Stimulated activated CD4-positive, alpha-beta T cell treated with anti-CD3 and anti-CD28 coated beads, TNF-alpha, amount 100 ng/mL, for 1 hour (primary cell): ENCODE data around the gene SHCBP1.
"Not testable (repeated sequence)": the region's sequence is repeated elsewhere in the genome, so short reads cannot be mapped to it uniquely, and the experiment has no call there.

ENCODE experiments used
- DNase-seq, 3 donors: peaks; one replicate each; pipeline ENCODE4 v3.0.0-alpha.2; 2020; ENCODE audit warnings: low read depth in 3 of 3, low spot score in 1 of 3

Gene SHCBP1, protein sequence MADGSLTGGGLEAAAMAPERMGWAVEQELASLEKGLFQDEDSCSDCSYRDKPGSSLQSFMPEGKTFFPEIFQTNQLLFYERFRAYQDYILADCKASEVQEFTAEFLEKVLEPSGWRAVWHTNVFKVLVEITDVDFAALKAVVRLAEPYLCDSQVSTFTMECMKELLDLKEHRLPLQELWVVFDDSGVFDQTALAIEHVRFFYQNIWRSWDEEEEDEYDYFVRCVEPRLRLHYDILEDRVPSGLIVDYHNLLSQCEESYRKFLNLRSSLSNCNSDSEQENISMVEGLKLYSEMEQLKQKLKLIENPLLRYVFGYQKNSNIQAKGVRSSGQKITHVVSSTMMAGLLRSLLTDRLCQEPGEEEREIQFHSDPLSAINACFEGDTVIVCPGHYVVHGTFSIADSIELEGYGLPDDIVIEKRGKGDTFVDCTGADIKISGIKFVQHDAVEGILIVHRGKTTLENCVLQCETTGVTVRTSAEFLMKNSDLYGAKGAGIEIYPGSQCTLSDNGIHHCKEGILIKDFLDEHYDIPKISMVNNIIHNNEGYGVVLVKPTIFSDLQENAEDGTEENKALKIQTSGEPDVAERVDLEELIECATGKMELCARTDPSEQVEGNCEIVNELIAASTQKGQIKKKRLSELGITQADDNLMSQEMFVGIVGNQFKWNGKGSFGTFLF

DNA sequence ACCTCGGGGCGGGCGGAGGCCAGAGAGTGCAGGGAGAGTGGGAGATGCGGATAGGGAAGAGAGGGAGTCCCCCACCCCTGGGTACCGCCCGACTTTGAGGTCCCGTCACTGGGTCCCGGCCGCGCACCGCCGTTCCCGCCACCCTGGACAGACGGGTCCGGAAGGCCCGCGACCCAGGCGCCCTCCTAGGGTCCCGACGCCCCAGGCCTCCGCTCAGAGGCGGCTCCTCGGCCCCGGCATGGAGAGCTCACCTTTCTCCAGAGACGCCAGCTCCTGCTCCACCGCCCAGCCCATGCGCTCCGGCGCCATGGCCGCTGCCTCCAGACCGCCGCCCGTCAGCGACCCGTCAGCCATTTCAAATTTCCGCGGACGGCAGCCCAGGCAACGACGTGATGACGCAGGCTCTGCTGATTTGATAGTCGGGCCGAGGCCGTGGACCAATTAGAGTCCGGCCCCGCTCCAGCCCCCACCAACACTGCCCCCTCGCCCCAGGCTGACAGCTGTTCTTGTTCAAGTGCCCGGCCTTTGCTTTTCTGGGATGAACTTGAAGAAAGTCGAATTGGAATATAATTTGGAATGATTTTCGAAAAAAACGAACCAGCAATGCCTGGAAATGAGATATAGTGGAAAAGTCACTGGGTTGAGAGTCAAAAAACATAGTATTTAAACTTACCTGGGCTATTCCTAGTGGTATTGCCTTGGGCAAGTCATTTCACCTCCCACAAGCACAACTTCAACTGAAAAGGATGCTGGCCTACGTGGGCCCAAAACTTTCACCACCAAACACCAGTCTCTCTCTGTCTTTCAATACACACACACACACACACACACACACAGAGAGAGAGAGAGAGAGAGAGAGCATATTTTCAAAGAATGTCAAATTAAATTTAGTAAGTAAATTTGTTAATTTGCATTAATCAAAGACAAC lies at the start of gene SHCBP1:
TSS of gene SHCBP1 (minus strand) at position 374 of the 928 bp plus-strand sequence. CDS start at position 354, 20 bp downstream.
- peak; percentile 2 to 39 (median 21) for DNase-seq

DNA sequence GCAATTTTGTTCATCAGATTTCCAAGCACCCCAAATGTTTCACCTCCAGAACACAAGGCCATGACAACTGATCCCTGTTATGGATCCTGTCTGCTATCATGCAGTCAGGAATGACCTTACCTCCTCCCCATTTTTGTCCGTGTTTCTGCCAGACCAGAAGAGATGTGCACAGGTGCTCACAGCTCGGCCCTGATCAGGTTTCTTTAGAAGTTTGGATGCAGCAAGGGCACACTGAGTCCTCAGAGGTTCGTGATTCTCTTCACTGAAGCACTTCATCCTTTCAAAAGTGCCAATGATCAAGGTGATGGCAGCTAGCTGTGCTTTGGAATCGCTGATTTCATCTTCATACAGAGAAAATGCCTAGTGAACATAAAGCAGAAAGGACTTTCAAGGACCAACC lies 40.9 kb upstream of the SHCBP1 start:
- no peak for DNase-seq

DNA sequence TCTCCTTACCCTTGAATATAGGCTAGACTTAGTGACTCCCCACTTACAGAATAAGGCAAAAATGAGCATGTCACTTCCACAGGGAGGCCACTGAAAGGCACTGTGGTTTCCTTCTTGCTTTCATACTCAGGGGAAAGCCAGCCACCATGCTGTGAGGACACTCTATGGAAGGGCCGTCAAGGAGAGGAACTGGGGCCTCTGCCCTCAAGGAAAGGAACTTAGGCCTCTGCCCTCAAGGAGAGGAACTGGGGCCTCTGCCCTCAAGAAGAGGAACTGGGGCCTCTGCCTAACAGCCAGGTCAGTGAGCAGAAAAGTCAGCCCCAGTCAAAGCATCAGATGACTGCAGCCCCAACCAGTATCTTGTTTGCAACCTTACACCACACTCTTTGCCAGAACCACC lies 37.7 kb upstream of the SHCBP1 start:
- DNase-seq = no peak

DNA sequence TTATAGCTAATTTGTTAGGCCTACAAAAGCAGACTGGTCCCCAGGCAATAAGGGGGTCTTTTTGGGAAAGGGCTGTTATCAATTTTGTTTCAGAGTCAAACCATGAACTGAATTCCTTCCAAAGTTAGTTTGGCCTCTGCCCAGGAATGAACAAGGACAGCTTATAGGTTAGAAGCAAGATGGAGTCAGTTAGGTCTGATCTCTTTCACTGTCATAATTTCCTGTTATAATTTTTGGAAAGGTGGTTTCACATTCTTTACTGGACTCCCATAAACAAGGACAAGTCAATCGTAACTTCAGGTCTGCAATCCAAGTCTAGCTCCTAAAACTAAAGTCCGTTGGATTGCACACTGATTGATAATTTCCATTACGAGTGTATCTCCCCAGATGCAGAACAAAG lies 30.1 kb upstream of the SHCBP1 start:
- DNase-seq = no peak

DNA sequence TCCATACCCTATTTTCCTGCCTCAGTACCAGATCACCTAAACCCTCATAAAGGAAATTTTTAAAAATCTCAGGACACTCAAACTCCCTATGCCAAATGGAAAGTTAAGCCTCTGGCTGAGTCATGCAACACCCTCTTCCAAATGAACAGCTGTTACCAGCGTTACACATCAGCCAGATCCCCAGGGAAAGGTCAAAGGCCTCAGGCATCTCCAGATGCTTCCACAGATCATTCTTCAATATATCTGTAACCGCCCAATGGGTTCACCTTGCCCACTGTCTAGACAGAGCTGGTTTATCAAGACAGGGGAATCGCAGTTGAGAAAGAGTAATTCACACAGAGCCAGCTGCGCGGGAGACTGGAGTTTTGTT lies 29.1 kb upstream of the SHCBP1 start:
- DNase-seq = no peak

DNA sequence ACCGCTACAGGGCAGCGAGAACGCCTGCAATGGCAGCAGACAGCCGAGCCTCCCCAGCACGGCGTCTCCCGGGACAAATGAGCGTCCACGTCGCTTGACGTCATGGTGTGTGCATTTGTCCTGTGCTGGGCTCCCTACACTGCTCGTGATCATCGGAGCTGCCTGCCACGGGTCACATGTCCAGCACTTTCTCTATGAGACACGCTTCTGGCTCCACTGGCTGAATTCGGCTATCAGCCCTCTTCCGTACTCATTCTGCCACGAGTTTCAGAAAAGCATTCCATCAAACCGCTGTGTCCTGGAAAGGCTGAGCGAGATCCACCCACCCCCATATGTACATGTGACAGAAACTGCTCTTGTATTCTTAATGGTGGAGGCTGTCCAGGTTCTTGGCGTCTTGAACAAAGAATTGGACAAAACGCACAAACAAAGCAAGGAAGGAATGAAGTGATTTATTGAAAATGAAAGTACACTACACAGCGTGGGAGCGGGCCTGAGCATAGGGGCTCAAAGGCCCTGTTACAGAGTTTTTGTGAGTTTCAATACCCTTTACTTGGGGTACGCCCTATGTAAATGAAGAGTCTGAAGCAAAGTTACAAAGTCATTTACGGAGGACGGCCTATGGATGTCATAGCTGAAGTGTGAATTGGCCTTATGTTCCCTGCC lies 28.5 kb upstream of the SHCBP1 start:
- no peak for DNase-seq

DNA sequence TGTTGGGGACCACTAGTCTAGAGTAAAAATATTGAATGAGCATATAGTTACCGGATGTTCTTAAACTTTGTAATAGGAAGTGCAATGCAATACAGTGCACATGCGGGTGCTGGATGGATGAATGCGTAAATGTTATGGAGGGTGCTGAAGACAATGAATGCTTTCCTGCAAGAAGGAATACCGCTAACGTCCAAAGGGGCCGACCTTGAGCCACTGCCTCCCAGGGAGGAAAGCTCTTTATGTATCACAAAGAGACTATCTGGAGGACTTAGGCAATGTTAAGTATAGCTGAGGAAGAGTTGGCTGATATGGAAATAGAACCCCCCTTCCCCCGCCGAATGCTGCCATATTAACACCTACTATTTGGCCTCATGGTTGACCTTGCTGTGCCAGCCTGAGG lies 27.5 kb upstream of the SHCBP1 start:
- DNase-seq = no peak

DNA sequence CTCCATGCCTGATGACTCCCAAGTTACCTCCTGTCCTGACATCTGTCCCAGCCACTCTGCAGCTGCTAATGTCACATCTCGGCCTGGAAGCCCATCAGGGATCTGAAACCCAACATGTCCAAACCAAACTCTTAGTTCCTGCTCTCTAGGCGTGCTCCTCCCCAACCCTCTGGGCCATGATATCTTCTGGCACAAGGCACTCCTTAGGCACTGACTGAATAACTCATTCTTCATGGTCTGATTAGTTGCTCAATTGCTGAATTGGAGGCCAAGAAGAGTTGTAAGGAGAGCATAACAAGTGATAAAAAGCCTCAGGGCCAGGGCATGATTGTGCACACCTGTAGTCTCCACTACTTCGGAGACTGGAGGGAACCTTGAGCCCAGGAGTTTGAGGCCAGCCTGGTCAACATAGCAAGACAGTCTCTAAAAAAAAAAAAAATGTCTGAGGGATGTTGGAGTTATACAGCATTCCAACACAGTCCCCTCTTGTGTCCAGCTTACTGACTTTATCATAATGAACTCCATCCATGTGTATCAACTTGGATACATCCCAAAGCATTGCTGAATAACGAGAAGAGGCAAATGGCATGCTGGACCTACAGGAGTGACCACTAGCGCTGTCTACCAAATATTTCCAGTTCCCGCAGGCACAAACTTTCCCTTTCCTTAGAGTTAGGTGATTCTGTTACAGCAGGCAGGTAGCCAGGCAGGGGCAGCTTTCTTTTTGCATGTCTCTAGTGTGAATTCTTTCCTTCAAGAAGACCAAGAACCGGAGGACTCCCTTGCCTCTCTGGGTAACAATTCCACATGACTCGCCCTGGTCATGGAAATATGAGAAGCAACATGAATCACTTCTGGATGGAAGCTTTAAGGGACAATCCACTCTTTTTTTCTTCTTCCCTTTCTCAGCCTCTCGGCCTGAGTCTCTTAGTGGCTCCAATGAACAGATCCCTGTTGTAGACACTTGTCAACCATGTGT lies 18.1 kb upstream of the SHCBP1 start:
- no peak for DNase-seq

DNA sequence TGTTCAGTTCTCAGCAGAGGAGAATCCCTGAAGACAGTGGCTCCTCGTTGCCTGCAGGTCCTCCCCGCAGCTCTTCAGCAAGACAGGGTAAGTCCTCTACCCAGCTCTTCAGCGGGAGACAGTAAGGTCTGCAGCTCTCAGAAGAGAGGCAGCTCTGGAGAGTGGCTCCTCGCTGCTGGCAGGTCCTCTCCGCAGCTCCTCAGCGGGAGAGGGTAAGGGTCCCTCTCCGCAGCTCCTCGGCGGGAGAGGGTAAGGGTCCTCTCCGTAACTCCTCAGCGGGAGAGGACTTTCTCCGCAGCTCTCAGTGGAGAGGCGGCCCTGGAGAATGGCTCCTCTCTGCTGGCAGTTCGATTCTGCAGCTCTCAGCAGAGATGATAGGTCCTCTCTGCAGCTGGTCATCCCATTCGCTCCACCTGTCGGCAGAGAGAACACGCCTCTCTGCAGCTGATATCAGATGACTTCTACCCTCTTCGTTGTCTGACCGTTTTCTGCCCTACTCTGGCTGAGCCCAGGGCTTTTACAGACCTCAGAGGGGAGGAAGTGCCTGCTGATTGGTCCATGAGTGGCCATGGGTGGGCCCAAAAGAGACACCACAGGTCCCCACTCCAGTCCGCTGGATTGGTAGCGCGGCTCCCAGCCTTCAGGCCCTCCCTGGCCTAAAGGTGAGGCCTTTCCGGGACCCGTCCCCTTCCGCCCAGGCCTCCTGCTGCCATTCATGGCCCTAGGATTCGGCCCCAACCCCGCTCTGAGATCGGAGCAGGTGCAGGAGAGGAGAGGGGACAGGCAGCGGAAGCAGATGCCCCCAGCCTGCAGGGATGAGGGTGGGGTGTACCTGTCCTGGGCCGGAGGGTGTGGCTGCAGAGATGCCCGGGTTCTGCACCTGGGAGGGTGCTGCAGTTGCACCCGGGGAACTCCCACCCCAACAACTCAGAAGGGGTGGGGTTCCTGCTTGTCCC lies 11.9 kb upstream of the SHCBP1 start:
- no peak for DNase-seq

DNA sequence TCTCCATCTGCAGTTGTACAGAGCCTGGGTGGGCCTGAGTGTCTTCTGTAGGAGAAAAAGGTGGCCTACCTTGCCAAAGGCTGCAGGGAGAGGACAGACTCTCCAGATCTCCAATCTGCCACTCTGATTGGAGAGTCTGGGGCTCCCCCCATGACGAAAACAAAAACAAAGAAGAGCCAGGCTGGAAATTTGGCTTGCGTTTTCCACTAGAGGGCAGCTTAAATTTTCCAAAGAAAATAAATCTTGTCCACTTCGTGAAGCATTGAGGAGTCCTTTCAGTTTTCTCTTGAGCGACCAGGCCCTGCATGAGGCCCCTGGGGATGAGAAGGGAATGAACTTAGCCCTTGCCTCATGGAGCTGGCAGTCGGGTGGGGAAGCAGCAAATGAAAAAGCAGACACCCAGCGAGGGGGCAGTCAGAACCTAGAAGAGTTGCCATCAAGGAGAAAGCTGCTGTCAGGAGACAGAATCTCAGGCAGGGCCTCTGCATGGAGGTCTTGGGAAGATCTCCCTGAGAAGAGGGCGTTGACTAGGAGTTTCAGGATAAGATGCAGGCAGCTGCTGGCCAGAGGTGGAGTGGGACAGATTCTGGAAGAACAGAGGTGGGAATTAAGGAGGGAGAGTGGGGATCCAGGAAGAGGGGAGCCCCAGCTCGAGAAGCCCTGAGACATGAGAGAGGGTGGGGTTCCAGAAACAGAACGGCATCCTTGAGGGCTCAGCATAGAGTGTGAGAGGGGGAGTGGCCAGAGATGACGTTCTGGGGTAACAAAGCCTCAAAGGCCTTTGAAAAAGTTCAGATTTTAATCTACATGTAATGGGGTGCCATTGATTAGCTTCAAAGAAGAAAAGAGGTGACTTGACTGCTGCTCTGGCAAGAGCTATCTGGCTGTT lies 8.4 kb upstream of the SHCBP1 start:
- DNase-seq = no peak

DNA sequence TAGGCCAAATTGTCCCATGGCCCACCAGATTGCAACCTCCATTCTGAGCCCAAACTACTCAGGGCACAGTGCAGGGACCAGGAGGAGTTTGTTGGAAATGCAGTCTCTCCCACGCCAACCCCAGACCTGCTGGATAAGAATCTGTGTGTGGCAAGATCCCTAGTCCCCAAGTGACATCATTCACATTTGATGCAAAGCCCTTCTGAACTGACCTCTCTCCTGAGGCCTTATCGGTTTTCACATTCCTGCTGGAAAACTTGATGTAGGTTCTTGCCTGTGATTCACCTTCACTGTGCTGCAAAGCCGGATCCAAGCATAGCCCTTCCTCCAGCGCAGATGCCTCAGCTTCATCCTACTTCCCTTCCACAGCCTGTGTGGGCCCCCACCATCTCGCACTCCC lies 6.6 kb upstream of the SHCBP1 start:
- DNase-seq = no peak

DNA sequence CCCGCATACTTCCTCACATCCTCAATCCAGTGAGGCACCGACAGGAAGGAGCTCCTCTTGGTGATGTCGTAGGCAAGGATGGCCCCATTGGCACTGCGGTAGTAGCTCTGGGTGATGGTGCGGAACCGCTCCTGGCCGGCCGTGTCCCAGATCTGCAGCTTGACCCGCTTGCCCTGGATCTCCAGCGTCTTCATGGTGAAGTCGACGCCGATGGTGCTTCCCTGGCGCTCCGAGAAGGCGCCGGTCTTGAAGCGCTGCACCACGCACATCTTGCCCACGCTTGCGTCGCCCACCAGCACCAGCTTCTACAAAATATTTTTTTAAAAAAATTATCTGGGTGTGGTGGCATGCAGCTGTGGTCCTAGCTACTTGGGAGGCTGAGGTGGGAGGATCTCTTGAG lies 5.5 kb upstream of the SHCBP1 start:
- not testable (repeated sequence) for DNase-seq

DNA sequence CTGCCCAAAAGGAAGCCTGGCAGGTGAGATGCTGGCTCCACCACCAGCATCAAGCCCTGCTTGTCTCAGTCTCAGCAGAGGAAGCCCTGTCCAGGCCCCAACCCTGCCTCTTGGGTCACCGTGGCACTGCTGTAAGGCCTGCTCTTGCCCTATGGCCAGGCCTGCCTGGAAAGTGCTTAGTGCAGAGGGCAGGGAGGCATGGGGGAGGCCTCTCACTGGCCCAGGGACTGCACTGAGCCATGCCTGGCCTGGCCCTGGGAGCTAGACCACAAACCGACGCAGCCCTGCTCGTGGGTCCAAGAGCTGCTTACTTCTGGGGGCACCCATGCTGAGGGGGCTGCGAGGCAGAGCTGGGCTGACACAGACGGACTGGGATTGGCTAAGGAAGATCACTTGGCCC lies 3.7 kb upstream of the SHCBP1 start:
- DNase-seq = not testable (repeated sequence)

DNA sequence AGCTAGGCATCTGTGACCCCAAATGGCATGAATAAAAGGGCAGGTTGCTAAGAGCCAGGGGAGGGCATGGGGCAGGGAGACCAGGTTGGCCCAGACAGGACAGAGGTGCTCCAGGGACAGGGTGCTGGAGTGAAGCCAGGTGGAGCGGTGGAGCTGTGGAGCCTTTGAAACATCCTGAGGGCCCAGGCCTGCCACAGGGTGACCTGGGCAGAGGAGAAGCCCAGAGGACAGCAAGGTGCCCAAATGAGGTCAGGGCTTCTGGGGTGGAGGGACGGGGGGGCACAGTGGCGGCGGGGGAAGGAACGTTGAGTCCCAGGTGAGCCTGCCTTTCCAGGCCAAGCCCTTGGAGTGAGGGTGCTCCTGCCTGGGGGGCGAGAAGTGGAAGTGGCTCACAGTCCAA lies 2.5 kb upstream of the SHCBP1 start:
- DNase-seq = not testable (repeated sequence)

DNA sequence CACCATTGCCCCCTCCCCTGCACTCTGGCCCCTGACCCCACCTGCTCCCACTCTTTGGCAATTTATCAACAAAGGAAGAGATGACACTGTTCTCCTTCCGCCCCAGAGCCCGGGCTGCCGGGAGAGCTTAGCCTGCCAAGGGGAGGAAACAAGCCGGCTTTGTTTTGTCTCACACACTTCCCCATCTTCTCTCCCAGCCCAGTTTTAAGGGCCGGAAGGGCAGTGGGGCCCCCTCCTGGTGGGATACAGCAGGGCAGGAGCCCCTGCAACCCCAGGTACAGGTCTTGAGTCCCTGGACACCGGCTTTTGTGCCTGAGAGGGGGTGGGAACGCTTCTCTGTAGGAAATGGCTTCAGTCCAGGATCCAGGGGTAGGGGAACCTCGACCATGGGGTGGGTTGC lies 2.1 kb upstream of the SHCBP1 start:
- DNase-seq = not testable (repeated sequence)

DNA sequence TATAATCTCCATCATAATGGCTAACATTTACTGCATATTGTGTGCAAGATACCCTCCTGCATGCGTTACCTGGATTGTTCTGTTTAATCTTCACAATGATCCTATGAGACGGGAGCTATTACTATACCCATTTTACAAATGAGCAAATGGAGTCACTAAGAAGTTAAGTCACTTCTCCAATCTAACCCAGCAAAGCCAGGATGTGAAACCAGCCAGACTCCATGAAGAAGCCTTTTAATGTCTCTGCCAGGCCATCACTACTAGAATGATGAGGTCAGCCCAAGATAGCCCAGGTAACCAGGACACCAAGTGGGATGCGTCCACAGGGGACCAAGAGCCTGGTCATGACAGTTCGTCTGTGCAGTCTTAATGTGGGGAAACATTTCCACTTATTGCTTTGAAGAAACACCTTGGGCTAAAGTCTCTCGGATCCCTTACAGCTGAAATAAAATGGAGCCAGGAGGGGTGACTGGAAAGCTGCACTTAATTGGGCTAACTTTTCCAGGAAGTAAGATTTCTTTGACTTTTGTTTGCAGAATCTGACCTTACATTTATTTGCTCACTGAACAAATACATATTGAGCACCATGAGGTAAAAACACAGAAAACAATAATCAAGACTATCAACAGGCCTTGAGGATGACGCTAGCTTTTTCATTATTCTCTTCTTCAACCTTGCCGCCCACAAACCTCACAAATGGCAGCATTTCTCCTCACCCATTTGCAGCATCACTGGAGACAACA lies 926 bp upstream of the SHCBP1 start:
- no peak for DNase-seq
